Erythroblast (primary cell): Measurements from ENCODE around the gene TM9SF2.

Source experiments
- GATA1 ChIP-seq: IDR thresholded peaks from 2 replicates; pipeline ENCODE4 v1.6.1; 2011; ENCODE audit warnings: low read depth, mild to moderate bottlenecking, control low read depth, low read length, moderate library complexity
- POLR2A ChIP-seq: IDR thresholded peaks from 2 replicates; pipeline ENCODE4 v1.6.1; 2011; ENCODE audit warnings: mild to moderate bottlenecking, low read length

GRCh38 chr13:99585609-99586008, 84.3 kb downstream of the TM9SF2 start:
- TF ChIP-seq POLR2A, result no peak
- TF ChIP-seq GATA1, result no peak
